GM13976 (cell line): ENCODE results near the gene WNT9B.
A peak's percentile ranks its signal among the peaks of the same experiment; 100 is the strongest.

Source experiments
- DNase-seq: peaks from one replicate; pipeline ENCODE4 v3.0.0; 2012; ENCODE audit warnings: low spot score
- in situ Hi-C: fragments of 300-500 bp; cut with MboI; formaldehyde crosslinking; loops from one replicate; pipeline ENCODE4 v1.12.0; 2022; ENCODE audit warnings: low sequenced_read_pairs, mixed read lengths, inconsistent platforms; ENCODE audit not compliant: unreplicated experiment
- TF ChIP-seq, protein P1 (sequence below): IDR thresholded peaks from 2 replicates; pipeline ENCODE4 v1.5.1; 2012; ENCODE audit warnings: borderline replicate concordance, mild to moderate bottlenecking; ENCODE audit not compliant: insufficient read depth; ENCODE audit errors: extremely low read depth, missing control alignments, control extremely low read depth

Gene WNT9B

DNA sequence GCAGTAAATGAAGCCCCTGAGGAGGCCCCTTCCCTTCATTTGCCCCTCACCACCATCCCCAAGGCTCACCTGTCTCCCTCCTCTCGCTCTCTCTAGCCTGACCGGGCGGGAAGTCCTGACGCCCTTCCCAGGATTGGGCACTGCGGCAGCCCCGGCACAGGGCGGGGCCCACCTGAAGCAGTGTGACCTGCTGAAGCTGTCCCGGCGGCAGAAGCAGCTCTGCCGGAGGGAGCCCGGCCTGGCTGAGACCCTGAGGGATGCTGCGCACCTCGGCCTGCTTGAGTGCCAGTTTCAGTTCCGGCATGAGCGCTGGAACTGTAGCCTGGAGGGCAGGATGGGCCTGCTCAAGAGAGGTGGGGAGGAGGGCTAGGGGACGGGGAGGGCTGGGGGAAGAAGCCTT lies 21.0 kb downstream of the WNT9B start:
- in situ Hi-C loops, result no loop called here
- DNase-seq, result no peak
- TF ChIP-seq, protein P1, sequence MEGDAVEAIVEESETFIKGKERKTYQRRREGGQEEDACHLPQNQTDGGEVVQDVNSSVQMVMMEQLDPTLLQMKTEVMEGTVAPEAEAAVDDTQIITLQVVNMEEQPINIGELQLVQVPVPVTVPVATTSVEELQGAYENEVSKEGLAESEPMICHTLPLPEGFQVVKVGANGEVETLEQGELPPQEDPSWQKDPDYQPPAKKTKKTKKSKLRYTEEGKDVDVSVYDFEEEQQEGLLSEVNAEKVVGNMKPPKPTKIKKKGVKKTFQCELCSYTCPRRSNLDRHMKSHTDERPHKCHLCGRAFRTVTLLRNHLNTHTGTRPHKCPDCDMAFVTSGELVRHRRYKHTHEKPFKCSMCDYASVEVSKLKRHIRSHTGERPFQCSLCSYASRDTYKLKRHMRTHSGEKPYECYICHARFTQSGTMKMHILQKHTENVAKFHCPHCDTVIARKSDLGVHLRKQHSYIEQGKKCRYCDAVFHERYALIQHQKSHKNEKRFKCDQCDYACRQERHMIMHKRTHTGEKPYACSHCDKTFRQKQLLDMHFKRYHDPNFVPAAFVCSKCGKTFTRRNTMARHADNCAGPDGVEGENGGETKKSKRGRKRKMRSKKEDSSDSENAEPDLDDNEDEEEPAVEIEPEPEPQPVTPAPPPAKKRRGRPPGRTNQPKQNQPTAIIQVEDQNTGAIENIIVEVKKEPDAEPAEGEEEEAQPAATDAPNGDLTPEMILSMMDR, result no peak

DNA sequence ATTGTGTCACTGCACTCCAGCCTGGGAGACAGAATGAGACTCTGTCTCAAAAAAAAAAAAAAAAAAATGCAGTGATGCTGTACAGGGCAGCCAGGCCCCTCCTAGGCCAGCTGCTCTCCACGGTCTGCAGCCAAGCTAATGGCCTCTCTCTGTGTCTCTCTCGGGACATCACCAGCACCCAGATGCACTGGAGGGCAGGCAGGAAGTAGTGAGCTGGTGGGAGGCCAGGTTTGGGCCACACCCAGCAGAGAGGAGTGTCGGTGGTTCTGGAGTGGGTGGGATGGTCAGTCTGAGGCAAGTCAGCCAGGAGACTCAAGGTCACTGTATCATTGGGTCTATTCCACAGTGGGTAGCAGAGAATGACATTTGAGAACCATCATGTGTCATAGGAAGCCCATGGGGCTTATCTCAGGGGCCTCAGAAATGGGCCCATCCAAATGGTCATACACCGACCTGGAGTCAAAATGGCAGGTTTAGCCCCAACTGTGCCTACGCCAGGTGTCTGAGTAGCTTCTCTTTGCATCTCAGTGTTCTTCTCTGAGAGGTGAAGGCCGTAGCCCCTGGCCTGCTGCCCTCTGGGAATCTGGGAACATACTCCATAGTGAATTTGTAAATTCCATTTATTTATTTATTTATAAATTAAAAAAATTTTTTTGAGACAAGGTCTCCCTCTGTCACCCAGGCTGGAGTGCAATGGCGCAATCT lies 22.7 kb downstream of the WNT9B start:
- in situ Hi-C loops, result no loop called here
- TF ChIP-seq, protein P1, result no peak
- no peak for DNase-seq

DNA sequence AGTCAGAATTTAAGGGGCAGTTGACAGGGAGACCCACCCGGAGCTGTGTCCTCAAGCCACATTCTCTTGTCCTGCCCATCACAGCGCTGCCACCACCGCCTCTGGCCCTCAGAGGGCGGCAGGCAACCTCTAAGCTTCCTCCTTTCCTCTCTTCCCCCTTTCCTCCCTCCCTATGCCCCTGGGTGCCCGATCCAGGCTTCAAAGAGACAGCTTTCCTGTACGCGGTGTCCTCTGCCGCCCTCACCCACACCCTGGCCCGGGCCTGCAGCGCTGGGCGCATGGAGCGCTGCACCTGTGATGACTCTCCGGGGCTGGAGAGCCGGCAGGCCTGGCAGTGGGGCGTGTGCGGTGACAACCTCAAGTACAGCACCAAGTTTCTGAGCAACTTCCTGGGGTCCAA lies 23.5 kb downstream of the WNT9B start:
- in situ Hi-C loops, result loop anchor here (25.0 kb wide), 1 partner anchor 88 kb away; no protein-coding TSS in a partner anchor
- TF ChIP-seq, protein P1, result no peak
- DNase-seq, result no peak

DNA sequence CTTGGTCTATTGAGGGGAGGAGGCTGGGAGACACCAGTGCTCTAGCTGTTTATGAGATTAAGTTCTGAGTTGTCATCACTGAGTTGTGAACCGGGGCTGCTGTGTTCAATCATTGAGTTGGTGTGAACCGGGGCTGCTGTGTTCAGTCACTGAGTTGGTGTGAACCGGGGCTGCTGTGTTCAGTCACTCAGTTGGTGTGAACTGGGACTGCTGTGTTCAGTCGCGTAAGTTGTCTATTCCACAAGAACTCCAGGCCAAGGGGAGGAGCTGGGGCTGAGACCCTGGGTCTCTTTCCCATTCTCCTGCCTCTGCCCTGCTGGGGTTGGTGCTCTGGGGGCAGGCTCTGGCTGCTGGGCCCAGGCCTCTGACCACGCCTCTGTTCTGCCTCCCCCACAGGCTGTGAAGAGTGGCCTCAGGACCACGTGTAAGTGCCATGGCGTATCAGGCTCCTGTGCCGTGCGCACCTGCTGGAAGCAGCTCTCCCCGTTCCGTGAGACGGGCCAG lies 24.5 kb downstream of the WNT9B start:
- in situ Hi-C loops, result loop anchor here (25.0 kb wide), 1 partner anchor 89 kb away; no protein-coding TSS in a partner anchor
- TF ChIP-seq, protein P1, result no peak
- DNase-seq, result no peak

DNA sequence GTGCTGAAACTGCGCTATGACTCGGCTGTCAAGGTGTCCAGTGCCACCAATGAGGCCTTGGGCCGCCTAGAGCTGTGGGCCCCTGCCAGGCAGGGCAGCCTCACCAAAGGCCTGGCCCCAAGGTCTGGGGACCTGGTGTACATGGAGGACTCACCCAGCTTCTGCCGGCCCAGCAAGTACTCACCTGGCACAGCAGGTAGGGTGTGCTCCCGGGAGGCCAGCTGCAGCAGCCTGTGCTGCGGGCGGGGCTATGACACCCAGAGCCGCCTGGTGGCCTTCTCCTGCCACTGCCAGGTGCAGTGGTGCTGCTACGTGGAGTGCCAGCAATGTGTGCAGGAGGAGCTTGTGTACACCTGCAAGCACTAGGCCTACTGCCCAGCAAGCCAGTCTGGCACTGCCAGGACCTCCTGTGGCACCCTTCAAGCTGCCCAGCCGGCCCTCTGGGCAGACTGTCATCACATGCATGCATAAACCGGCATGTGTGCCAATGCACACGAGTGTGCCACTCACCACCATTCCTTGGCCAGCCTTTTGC lies 25.0 kb downstream of the WNT9B start:
- DNase-seq, result peak; percentile 56
- in situ Hi-C loops, result loop anchor here (25.0 kb wide), 1 partner anchor 89 kb away; no protein-coding TSS in a partner anchor

DNA sequence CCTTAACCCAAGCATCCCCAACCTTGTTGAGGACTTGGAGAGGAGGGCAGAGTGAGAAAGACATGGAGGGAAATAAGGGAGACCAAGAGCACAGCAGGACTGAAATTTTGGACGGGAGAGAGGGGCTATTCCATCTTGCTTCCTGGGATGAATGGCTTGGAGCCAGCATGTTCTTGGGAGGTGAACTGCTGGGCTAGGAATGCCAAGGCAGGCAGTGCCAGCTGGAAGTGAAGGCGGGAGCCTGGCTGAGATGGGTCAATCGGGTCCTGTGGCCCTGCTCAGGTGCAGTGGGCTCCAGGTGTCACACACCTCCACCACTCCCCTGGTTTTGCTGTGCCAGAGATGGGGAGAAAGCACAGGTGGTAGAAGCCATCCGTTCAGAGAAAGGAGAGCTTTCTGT lies 25.5 kb downstream of the WNT9B start:
- in situ Hi-C loops, result loop anchor here (25.0 kb wide), 1 partner anchor 90 kb away; no protein-coding TSS in a partner anchor
- TF ChIP-seq, protein P1, result no peak
- no peak for DNase-seq

More for the DNA sequence above, 25.0 kb downstream of the WNT9B start:
- TF ChIP-seq, protein P1, result no peak
